ENCODE measurements around the gene TUBA4A.

The TUBA4A gene

DNA sequence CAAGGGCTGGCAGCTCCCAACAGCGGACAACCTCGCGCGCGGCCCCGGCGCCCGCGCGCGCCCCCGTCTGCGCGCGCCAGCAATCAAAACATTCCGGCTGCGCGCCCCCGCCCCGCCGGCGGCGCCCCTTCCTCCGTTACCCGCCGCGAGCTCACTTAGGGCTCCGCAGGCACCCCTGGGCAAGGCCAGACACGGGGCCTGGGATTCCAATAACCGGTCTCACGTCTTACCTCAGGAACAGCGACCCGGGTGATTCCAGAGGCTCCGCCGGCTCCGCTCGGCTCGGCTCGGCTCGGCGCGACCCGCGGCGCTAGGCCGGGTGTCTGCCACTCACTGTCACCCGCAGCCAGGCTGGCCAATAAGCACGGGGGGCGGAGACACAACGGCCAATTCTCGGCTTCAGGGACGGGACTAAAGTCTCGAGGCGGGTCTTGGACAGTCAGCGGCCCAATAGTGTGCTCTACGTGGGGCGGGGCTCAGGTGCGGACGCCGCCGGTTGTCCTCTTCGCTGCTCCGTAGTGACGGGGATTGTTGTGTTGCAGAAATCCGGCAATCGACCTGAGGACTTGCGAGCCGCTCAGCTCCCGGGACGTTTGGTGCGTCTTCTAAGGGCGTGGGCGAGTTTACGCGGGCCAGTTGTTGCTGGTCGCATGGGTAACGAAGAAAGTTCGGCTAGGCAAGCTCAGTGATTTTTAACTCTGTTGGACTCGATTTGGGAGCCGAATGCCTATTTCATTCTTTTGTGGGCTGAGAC, 24.2 kb downstream of the TUBA4A start, which contains the start of the genes ANKZF1 and ATG9A:
Gene ANKZF1 (plus strand): TSS at position 502 of the 754 bp plus-strand sequence. CDS start 452 bp downstream, outside the sequence.
Gene ATG9A (minus strand): TSS at position 332 of the 754 bp plus-strand sequence. CDS start 1,612 bp downstream, outside the sequence.
- DNase-seq: peak; percentile 90 to 96 (median 94)

DNA sequence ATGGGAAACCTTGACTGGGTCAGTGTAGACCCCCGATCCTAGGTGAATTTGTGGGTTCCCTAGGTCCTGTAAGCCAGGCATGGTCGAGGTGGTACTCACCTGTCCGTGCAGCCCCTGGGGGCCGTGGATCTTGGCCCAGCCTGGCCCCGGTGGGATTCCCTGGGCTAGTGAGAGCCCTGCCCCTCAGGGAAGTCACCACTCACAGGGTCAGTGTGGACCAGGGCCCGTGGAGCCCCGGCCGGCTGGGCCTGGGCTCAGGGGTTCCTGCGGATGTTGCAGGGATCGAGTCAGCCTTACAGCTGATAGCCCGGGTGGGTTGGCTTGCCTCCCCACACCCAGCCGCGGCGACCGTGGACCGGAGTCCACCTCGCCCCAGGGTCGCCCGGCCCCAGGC, 24.8 kb downstream of the TUBA4A start:
- no peak for DNase-seq

DNA sequence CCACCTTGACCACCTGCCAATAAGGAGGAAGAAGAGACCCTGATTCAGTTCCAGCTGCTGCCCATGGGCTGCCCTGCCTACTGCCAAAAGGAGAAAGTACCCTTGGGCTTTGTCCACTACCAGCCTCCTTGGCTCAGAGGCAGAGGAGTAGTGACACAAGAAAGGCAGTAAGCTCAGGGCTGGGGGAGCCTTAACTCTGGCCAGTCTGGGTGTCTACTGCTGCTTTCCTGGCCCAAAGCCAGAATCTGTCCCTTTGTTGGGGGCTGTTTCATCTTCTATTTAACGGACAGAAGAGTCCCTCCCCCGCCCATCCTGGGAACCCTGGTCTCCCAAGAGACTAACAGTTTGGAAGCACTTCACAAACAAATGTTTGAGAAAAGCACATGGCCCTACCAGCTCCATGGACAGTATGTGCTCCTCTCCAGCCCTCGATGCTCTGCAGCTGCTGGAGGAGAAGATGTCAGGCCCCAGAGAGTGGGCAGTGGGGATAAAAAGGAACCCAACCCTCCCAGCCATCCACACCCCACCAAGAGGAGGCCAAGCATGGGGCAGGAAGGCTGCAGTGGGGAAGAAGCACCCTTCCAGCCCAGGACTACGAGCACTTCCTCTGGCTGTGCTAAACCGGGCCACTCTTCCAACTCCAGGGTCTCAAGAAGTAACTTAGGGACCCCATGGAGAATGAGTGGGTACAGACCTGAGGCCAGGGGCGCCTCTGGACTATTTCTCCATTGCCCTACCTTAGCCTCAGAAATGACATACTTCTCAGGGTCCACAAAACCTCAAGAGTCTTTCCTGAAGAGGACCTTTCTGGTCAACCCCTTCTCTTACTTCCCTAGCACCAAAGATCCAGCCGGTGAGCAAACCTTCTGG, 25.4 kb downstream of the TUBA4A start:
- DNase-seq: no peak

DNA sequence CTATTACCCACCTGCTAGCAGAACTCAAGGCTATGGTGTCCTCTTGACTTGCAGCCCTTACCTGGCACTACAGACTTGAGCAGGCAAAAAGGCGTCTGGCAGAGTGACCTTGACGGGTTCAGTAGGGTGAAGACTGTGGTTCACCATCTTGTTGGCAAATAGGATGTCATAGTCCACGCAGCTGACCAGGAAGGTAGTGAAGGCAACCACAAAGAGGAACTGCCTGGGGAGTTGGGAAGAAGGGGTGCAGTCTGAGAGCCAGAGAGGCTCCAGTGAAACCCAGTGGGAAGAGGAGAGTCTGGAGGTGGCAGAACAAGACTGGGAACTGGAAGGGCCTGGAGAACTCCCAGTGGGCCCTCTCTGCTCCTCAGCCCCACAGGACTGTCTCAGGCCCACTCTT, 28.4 kb downstream of the TUBA4A start:
- DNase-seq: no peak

DNA sequence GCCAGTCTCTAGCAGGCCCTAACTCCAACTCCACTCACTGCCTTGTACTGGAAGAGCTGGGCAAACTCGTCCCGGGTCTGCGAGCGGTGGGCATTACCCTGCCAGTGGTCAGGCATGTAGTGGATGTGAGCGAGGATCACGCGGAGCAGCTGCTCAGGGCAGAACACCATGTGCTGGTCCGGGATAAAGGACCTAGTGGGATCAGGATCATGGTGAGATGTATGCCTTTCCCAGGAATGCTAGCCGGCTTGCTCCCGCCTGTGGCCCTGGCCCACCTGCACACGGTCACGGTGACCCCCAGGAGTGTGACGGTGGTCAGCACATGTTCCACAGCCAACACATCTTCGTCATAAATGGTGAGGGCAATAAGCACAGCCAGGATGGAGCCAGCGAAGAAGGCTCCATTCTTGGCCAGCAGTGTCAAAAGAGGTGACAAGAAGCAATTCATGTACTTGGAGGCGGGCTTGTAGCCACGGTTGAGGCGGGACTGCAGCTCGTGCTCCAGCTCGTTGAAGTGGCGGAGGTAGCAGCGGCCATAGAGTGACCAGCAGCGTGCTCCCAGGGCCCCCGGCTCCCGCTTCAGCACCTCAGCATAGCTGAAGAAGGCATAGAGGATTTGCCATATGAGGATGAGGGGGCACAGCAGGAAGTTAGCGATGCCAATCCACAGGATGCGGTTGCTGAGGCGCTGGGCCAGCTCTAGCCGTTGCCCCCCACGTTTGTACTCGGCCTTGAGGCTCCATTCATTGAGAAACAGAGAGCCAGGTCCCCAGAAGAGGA, 29.7 kb downstream of the TUBA4A start:
- no peak for DNase-seq

DNA sequence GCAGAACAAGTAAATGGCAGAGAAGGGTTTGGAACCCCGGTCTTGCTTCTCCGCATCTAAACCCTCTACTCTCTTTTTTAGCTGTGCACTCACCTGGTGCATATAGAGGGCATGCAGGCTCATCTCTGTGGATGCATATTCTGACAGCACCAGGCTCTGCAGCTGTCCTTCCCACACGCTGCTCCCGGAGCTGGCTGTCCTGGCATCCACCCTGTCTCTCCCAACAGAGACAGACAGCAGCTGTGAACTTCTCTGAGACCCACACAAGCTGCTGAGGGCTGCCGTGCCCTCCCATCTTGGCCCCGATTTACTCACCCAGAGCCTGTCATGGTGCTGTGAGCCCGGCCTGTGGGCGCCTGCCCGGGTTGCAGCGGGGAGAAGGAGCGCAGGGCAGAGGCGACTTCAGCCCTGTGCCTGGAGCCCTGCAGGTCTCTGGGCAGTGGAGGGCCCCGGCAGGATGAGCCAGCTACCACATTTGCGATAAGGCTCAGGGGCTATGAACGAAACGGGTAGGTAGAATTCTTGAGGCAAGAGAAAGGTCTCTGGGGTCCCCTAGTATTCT, 31.7 kb downstream of the TUBA4A start:
- no peak for DNase-seq

DNA sequence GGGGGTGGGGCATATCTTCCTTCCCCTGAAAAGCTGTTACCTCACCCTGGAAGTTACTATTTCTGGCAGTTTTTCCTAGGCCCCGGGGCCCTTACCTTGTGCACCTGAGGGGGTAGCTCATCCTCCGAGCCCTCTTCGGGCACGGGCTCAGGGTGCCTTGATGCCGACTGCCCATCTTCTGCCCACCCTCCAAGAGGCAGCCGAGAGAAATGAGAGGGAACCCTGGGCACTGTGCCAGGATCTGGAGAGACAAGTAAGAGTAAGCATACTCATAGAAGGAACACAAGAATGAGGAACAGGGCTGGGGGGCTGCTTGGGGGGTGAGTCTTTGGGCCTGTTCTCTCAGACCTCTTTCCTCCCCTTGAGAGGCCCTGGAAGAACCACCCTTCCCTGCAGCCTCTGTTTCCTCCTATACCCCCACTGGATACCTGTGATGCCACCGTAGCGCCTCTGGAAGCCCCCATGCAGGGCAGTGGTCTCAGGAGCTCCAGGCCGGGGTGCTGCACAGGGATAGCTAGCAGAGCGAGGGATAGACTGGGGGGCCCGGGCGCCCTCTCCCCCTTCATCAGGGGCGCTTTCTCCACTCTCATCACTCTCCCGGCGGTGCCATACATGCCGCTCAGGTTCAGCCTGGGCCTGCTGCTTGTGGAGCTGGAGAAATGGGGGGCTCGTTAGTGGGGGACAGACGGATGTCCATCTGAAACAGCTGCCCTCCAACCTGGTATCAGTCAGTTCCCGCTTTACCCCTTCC, 32.9 kb downstream of the TUBA4A start:
- no peak for DNase-seq

DNA sequence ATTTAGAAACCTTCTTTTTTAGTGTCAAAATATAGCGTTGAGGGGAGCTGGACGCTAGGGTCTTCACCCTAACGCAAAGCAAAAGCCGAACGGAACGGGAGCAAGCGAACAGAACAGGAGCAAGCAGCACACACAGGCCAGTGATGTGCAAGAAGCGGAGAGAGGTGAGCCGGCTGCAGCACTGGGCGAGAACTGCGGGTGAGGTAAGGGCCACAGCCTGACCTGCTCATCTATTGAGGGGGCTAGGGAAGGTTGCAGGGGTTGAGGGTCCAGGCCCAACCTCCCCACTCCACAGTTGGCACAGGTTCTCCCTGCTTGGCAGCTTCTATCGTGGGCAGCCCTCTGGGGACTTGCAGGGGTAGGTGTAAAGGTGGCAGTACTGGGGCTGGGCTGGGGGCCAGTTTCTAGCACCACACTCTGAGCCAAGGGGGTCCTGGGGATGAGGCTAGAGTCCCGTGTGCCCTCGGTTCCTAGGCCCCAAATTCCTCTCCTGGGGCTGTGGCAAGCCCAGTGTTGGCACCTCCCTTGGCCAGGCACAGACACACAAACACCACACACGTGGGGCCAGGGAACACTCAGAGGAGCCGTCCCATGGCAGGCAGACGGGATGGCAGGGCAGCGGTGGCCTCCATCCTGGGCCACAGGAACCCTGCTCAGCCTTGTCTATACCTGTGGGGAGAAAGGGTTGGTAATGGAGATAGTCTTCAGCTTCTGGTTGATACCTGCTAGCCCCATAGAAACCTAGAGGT, 33.8 kb downstream of the TUBA4A start:
- DNase-seq: no peak

DNA sequence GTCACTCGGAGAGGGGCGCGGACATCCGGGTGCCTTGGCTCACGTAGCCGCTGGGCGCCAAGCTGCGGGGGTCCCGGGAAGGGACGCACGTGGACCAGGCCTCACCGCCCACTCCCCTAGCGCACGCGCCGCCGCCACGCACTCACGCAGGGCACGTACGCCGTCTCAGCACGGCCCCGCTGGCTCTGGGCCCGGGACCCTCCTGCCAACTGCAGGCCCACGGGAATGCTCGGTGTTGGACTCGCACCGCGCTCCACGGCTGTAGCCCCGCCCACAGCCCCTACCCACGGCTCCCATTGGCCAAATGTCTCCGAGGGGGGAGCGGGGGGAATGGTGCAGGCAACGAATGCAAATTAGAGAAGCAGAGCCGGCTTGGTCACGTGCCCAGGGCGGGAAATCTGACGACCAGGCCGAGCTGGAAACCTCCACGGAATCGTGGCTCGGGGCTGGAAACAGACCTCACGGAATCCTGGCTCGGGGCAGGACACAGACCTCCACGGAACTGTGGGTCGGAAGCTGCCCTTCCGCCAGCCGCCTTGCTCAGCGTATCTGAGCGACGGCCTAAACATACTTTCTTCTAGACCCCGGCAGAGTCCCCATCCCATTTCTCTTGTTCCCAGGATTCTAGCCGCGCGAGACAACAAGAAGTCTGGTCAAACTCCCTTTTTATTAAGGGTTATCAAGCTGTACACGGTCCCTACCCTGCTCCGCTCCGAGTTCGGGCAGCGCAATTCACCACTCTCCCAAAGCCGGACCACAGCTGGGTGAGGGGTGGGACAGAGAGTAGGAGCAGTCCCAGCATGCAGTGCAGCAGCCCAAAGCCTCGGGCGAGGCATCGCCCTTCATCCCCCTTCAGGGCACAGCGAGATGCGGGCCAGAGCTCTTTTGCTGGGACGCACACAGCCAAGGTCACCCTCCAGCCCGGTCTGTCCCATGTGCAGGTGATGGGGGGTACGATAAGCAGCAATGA, 34.7 kb downstream of the TUBA4A start, which contains the start of gene ABCB6:
Gene ABCB6 (minus strand): TSS at position 227 of the 970 bp plus-strand sequence. CDS start 285 bp downstream, outside the sequence.
- peak; percentile 50 to 72 (median 66) for DNase-seq

DNA sequence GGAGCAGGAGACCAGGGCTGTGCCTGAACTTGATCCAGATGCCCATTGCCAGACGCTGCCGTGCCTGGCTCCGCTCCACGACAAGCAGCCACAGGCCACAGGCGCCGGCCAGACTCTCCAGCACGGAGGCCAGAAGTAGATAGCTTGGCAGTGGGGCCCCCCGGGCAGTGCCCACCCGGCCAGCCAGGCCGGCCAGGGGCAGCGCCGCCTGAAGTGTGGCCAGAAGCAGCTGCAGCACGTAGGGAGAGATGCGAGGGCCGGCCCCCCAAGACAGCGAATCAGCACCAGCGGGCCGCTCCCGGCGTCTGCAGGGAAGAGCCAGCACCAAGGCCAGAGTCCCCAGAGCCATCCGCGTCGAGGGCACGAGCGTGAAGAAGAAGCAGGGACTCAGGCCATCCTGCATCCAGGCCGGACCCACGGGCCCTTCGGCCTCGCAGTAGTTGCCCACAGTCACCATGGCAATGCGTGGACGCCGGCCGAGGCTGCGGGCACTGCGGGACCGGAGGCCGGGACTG, 35.4 kb downstream of the TUBA4A start:
- DNase-seq: no peak

DNA sequence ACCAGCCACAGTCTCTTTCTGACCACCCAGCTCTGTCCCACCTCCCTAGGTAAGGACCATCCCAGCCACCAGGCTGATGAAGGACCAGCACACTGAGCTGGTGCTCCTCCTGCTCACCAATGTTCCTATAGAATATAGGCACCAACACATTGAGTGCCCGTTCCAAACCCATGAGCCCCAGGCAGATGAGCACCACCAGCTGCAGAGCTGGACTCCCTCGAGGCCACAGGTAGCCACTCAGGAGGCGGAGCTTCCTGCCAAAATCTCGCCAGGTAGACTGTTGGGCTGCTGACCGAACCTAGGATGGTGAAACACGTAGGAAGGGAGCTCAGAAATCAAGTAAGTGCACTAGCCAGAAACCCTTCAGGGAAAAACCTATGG, 37.2 kb downstream of the TUBA4A start:
- DNase-seq: no peak

DNA sequence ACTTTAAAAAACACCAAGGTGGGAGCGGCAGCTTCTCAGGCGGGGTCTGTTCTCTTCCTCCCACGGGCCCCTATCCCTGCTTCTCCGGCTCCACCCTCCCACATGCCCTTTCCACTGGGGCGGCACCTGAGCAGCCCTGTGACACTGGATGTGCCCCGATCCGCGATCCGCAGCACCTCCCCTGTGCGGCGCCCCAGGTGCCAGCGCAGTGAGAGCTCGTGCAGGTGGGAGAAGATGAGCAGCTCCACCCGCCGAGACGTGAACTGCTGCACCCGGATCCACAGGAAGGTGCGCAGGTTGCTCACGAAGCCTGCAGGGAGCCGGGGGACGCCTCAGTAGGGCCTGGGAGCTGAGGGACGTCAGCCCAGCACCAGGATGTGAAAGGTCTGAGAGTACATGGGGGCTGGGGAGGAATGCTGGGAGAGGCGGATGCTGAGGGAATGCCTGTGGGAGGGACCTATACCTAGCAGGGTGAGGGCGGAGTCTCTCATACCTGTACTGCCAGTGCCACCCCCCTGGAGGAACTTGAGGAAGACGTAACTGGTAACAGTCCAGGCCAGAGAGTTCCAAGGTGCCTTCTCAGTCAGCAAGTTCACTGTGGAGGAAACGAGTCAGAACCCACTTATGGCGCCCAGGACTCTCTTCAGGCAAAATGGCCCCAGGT, 37.7 kb downstream of the TUBA4A start:
- DNase-seq: no peak

DNA sequence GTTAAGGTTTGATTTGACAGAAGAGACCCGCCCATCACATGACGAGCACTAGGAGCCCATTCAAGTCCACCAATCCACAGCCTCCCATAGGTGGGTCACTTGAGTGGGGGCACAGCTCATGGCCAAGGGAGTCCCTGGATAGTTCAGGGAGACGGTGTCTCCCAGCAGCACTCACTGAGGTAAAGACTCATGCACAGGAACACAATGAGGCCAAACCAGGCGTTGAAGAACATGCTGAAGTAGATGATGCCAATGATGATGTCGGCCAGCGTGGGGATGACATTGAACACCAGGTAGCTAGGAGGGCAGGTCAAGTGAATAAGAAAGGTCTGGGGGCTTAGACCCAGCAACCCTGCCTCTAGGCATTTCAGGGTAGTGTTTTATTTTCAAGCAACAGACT, 38.9 kb downstream of the TUBA4A start:
- DNase-seq: no peak

DNA sequence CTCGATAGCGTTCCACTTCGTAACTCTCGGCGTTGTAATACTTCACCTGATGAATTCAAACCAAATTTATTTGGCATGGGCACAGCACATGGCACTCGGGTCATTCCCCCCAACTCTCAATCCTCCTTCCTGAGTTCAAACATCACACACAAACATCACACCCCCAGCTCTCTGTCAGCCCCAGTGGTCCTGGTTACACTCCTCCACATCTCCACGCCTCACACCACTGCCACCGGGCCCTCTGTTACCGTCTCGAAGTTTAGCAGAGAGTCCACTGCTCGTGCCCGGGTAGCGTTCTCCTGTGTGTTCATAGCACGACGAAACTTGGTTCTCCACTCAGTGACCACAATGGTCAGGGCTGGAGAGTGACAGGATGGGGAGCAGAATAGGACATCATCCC, 39.6 kb downstream of the TUBA4A start:
- no peak for DNase-seq

DNA sequence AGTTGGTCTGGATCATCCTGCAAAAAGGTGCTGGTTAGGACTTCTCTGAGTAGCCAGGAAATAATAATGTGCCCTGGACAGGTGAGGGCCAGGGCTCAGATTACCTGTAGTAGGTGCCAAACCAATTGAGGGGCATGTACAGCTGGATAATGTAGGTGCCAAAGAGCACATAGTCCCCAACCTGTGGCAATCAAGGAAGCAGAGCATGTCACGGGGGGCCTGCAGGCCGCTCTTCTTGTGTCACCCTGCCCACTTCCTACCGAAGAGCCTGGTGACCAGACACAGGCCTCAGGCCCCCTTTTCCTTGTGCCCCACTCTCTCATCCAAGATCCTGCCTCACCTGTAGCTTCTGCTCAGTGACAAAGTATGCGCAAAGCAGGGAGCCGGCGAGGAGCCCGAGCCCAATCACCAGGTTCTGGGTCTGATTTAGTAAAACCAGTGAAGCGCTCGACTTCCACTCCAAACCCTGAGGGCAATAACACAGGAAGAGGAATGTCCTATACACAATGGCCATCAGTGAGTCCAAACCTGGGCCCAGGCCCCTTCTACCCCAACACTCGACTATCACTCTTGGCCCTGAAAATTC, 40.1 kb downstream of the TUBA4A start:
- DNase-seq: no peak

DNA sequence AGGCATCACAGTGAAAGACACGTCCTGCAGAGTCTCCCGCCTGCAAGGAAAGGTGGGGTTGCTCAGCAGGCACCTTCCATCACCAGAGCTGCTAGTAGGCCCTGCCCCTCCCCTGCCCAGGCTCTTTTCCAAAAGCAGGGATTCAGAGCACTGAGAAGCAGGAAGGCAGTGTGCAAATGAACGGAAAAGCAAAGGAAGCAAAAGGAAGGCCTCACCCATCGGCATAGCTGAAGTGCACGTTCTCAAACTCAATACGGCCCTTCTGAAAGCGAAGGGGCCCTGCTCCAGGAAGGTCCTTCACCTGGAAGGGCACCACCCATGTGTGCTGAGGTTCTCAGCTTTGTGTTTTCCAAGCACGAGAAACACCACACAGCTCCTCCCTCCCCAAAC, 40.7 kb downstream of the TUBA4A start:
- no peak for DNase-seq

DNA sequence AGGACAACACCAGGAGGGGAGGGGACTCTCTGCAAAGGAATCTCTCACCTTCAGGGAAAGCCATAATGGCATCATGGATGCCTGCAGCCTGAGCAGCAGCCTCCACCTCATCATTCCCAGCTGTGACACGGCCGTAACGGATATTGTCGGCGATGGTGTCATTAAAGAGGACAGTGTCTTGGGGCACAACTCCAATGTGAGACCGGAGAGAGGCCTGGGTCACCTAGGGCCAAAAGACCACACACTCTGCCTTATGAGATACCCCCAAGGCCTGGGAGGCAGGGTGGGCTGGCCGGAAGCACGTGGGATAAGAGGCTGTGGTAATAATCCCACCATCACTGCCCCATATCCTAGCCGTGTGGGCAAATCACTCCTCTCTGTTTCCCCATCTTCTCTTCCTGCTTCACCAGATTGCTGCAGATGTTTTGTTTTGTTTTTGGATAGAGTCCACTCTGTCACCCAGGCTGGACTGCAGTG, 42.8 kb downstream of the TUBA4A start:
- DNase-seq: no peak

DNA sequence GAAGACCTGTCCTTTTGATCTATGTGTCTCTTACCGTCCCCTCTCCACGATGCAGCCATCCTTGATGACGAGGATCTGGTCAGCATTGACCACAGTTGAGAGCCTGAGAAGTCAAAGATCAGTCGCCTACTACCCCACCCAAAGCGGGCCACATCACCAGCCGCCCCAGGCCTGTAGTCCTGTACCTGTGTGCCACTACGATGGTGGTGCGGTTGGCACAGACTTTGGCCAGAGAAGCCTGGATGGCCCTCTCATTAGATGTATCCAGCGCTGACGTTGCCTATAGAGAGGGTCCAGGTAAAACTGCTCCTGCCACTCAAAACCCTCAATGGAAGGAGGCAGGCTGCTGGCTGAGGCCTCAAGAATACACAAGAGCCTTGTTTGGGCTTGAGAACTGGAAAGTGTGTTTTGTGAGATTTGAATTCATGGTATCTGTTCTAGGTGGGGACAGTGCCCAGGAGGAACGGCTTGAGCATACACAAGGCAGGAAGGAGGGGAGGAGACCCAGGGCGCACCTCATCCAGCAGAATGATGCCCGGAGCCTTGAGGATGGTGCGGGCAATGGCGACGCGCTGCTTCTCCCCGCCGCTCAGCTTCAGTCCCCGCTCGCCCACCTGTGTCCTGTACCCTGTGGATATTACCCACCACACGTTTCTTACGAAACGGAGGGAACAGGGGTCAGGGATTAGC, 43.4 kb downstream of the TUBA4A start:
- DNase-seq: no peak

Measured in activated CD4-positive, CD25-positive, alpha-beta regulatory T cell (primary cell).